GM12801 (cell line): ENCODE data around the gene PRDM15.

Experiments used
- CTCF ChIP-seq: IDR thresholded peaks from one replicate; pipeline ENCODE4 v1.5.1; 2011; ENCODE audit warnings: control low read depth; ENCODE audit not compliant: insufficient read length; ENCODE audit errors: extremely low read depth

Gene PRDM15

GRCh38 chr21:41845310-41846032, 33.7 kb downstream of the PRDM15 start:
- TF ChIP-seq CTCF: no peak

GRCh38 chr21:41843584-41843983, 35.6 kb downstream of the PRDM15 start:
- no peak for TF ChIP-seq CTCF

GRCh38 chr21:41840880-41841279, 38.3 kb downstream of the PRDM15 start:
- no peak for TF ChIP-seq CTCF

- no peak for TF ChIP-seq CTCF
Observed at GRCh38 chr21:41839387-41840000, 39.6 kb downstream of the PRDM15 start.

- TF ChIP-seq CTCF: no peak
Observed at GRCh38 chr21:41837756-41838297, 41.3 kb downstream of the PRDM15 start.

- no peak for TF ChIP-seq CTCF
Observed at GRCh38 chr21:41836166-41837015, 42.8 kb downstream of the PRDM15 start.

- no peak for TF ChIP-seq CTCF
Observed at GRCh38 chr21:41835711-41836154, 43.4 kb downstream of the PRDM15 start.
